Ovary (tissue), 3 donors: ENCODE results near the gene C9orf78.

Experiments used
- POLR2A ChIP-seq: fragments of 450-650 bp; IDR thresholded peaks from one replicate; pipeline ENCODE4 v1.6.1; 2017; ENCODE audit warnings: antibody characterized with exemption, mild to moderate bottlenecking, moderate library complexity
- TF ChIP-seq, protein P1 (sequence below), 3 donors: fragments of 450-650 bp in 2 of 3; fragments of 200-600 bp in 1 of 3; IDR thresholded peaks; one replicate each; pipeline versions ENCODE4 v1.5.1 to v1.8.0; 2016 to 2022; ENCODE audit warnings: antibody characterized with exemption in 3 of 3, mild to moderate bottlenecking in 1 of 3
- donor health status: DM: no; HTN: no; CAD: no.

DNA sequence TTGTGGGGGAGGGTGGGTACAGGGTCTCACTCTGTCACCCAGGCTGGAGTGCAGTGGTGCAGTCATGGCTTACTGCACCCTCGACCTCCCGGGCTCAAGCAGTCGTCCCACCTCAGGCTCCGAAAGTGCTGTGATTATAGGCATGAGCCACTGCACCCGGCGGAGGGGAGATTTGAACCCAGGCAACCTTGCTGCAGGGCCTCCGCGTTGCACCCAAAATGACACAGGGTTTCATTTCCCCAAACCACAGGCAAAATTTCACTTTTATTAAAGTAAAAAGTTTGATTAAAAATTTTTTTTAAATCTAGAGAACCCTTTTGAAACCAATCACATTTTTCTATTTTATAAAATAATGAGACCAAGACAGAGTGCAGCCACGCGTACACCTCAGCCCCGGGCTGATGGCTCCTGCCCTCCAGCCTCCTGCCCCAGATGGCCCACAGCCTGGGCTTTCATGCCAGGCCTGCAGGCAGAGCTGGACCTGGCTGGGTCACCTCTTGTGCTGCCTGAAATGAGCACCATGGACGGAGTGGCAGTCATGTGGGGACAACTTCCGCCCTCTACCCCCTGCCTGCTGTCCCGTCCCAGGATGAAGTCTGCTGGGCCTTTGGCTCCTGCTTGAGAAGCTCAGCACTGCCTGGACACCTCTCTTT lies 30.7 kb upstream of the C9orf78 start:
- TF ChIP-seq, protein P1, sequence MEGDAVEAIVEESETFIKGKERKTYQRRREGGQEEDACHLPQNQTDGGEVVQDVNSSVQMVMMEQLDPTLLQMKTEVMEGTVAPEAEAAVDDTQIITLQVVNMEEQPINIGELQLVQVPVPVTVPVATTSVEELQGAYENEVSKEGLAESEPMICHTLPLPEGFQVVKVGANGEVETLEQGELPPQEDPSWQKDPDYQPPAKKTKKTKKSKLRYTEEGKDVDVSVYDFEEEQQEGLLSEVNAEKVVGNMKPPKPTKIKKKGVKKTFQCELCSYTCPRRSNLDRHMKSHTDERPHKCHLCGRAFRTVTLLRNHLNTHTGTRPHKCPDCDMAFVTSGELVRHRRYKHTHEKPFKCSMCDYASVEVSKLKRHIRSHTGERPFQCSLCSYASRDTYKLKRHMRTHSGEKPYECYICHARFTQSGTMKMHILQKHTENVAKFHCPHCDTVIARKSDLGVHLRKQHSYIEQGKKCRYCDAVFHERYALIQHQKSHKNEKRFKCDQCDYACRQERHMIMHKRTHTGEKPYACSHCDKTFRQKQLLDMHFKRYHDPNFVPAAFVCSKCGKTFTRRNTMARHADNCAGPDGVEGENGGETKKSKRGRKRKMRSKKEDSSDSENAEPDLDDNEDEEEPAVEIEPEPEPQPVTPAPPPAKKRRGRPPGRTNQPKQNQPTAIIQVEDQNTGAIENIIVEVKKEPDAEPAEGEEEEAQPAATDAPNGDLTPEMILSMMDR (IDR thresholded peaks at IDR 0.05): no peak
- TF ChIP-seq POLR2A: no peak
